Dendritic cell treated with granulocyte-macrophage colony-stimulating factor and Interleukin-4, amounts not matched to agents 40 ng/mL and 50 ng/mL, for 4 days (primary cell): ENCODE results near the gene LCE3C.
"Not testable (repeated sequence)": the region's sequence is repeated elsewhere in the genome, so short reads cannot be mapped to it uniquely, and the experiment has no call there.

Source experiments
- H3K27ac Mint-ChIP-seq: one replicate; pipeline ENCODE4 v1.8.0; 2022; ENCODE audit warnings: mild to moderate bottlenecking, mixed read lengths
- H3K27me3 Mint-ChIP-seq: one replicate; pipeline ENCODE4 v1.8.0; 2022; ENCODE audit warnings: mild to moderate bottlenecking, mixed read lengths
- H3K36me3 Mint-ChIP-seq: one replicate; pipeline ENCODE4 v1.8.0; 2022; ENCODE audit warnings: low read depth, mixed read lengths
- H3K4me1 Mint-ChIP-seq: one replicate; pipeline ENCODE4 v1.8.0; 2022; ENCODE audit warnings: low read depth, mixed read lengths
- H3K4me3 Mint-ChIP-seq: one replicate; pipeline ENCODE4 v1.8.0; 2022; ENCODE audit warnings: mild to moderate bottlenecking, moderate library complexity, mixed read lengths
- H3K9me3 Mint-ChIP-seq: one replicate; pipeline ENCODE4 v1.8.0; 2022; ENCODE audit warnings: mixed read lengths
- intact Hi-C: fragments of 100-400 bp; cut with micrococcal nuclease; formaldehyde crosslinking; loops from one replicate; pipeline ENCODE4 v1.15.0; 2022

The LCE3C gene

GRCh38 chr1:152599934-152600333 lies at the start of gene LCE3C:
LCE3C (plus strand) TSS chr1:152600234; CDS start chr1:152600732, 498 bp downstream.
- Mint-ChIP-seq H3K4me3 (no peak within 1 kb of the TSS), H3K27me3 (no peaks in the 10 kb centered on the region), H3K9me3 (no peaks in the 10 kb centered on the region), H3K27ac (no peak within 1 kb of the TSS), H3K4me1 (no peaks in the 10 kb centered on the region), H3K36me3 (no peaks in the 10 kb centered on the region)
- intact Hi-C loops = no loop called here

- H3K36me3 Mint-ChIP-seq = no peaks in the 10 kb centered on the region
- H3K27me3 Mint-ChIP-seq = peaks cover 4% of the 10 kb centered on the region
- H3K9me3 Mint-ChIP-seq = peaks cover 13% of the 10 kb centered on the region
- no peak overlapping the region for H3K27ac Mint-ChIP-seq
- H3K4me3 Mint-ChIP-seq = no peak overlapping the region
- intact Hi-C loops = no loop called here
- H3K4me1 Mint-ChIP-seq = no peaks in the 10 kb centered on the region
These were observed 34.9 kb upstream of the LCE3C start for GRCh38 chr1:152565115-152565514.

GRCh38 chr1:152565535-152566215 lies 34.4 kb upstream of the LCE3C start:
- intact Hi-C loops = no loop called here
- Mint-ChIP-seq H3K27ac (no peak overlapping the region), H3K9me3 (peaks cover 13% of the 10 kb centered on the region), H3K27me3 (peaks cover 4% of the 10 kb centered on the region), H3K36me3 (no peaks in the 10 kb centered on the region), H3K4me3 (no peak overlapping the region), H3K4me1 (no peaks in the 10 kb centered on the region)

- no peak within 1 kb of the TSS for H3K4me3 Mint-ChIP-seq
- H3K9me3 Mint-ChIP-seq = peaks cover 13% of the 10 kb centered on the region
- no peaks in the 10 kb centered on the region for H3K4me1 Mint-ChIP-seq
- H3K27ac Mint-ChIP-seq = no peak within 1 kb of the TSS
- peaks cover 4% of the 10 kb centered on the region for H3K27me3 Mint-ChIP-seq
- intact Hi-C loops = no loop called here
- H3K36me3 Mint-ChIP-seq = no peaks in the 10 kb centered on the region
These were observed 33.4 kb upstream of the LCE3C start, which contains the start of gene LCE3E for GRCh38 chr1:152566681-152567080. LCE3E (minus strand) TSS chr1:152566780; CDS start chr1:152566208, 572 bp downstream.

- Mint-ChIP-seq H3K9me3 (no peaks in the 10 kb centered on the region), H3K36me3 (no peaks in the 10 kb centered on the region), H3K27me3 (peaks cover 16% of the 10 kb centered on the region), H3K4me1 (no peaks in the 10 kb centered on the region), H3K4me3 (no peak overlapping the region), H3K27ac (no peak overlapping the region)
- intact Hi-C loops = no loop called here
These were observed 22.9 kb upstream of the LCE3C start for GRCh38 chr1:152577168-152577567.

GRCh38 chr1:152579526-152579925 lies 20.5 kb upstream of the LCE3C start:
- H3K4me1 Mint-ChIP-seq, H3K4me3 Mint-ChIP-seq, H3K27ac Mint-ChIP-seq, H3K27me3 Mint-ChIP-seq, H3K9me3 Mint-ChIP-seq, H3K36me3 Mint-ChIP-seq, intact Hi-C loops: not testable (repeated sequence)

- intact Hi-C loops = no loop called here
- H3K4me1 Mint-ChIP-seq = no peaks in the 10 kb centered on the region
- H3K9me3 Mint-ChIP-seq = no peaks in the 10 kb centered on the region
- H3K4me3 Mint-ChIP-seq = no peak within 1 kb of the TSS
- peaks cover 6% of the 10 kb centered on the region for H3K27me3 Mint-ChIP-seq
- H3K36me3 Mint-ChIP-seq = no peaks in the 10 kb centered on the region
- H3K27ac Mint-ChIP-seq = no peak within 1 kb of the TSS
These were observed 19.6 kb upstream of the LCE3C start, which contains the start of gene LCE3D for GRCh38 chr1:152580433-152580832. LCE3D (minus strand) TSS chr1:152580516; CDS start chr1:152579936, 580 bp downstream.

- Mint-ChIP-seq H3K4me1 (no peaks in the 10 kb centered on the region), H3K9me3 (no peaks in the 10 kb centered on the region), H3K36me3 (no peaks in the 10 kb centered on the region), H3K27me3 (peaks cover 6% of the 10 kb centered on the region), H3K4me3 (no peak overlapping the region), H3K27ac (no peak overlapping the region)
- intact Hi-C loops = no loop called here
These were observed 17.4 kb upstream of the LCE3C start for GRCh38 chr1:152582647-152583046.

GRCh38 chr1:152585586-152585985 lies 14.4 kb upstream of the LCE3C start:
- intact Hi-C loops = no loop called here
- H3K27ac Mint-ChIP-seq = no peak overlapping the region
- no peaks in the 10 kb centered on the region for H3K9me3 Mint-ChIP-seq
- H3K27me3 Mint-ChIP-seq = no peaks in the 10 kb centered on the region
- H3K4me3 Mint-ChIP-seq = no peak overlapping the region
- no peaks in the 10 kb centered on the region for H3K36me3 Mint-ChIP-seq
- no peaks in the 10 kb centered on the region for H3K4me1 Mint-ChIP-seq

GRCh38 chr1:152596986-152597385 lies 3.0 kb upstream of the LCE3C start:
- Mint-ChIP-seq H3K9me3 (no peaks in the 10 kb centered on the region), H3K36me3 (no peaks in the 10 kb centered on the region)
- intact Hi-C loops = no loop called here

GRCh38 chr1:152613511-152613910 lies 13.5 kb downstream of the LCE3C start, which contains the start of gene LCE3B:
LCE3B (plus strand) TSS chr1:152613811; CDS start chr1:152613811, 0 bp downstream.
- H3K27me3 Mint-ChIP-seq = no peaks in the 10 kb centered on the region

More at GRCh38 chr1:152596986-152597385, 3.0 kb upstream of the LCE3C start:
- H3K27ac Mint-ChIP-seq = no peak overlapping the region
- no peak overlapping the region for H3K4me3 Mint-ChIP-seq
- no peaks in the 10 kb centered on the region for H3K4me1 Mint-ChIP-seq
- H3K27me3 Mint-ChIP-seq = no peaks in the 10 kb centered on the region

GRCh38 chr1:152621993-152622392 lies 22.0 kb downstream of the LCE3C start:
- Mint-ChIP-seq H3K27ac (no peak overlapping the region), H3K4me3 (no peak overlapping the region), H3K36me3 (no peaks in the 10 kb centered on the region), H3K4me1 (peaks cover 7% of the 10 kb centered on the region), H3K27me3 (peaks cover 17% of the 10 kb centered on the region), H3K9me3 (peaks cover 39% of the 10 kb centered on the region)
- intact Hi-C loops = no loop called here

More at GRCh38 chr1:152613511-152613910, 13.5 kb downstream of the LCE3C start, which contains the start of gene LCE3B:
- Mint-ChIP-seq H3K36me3 (no peaks in the 10 kb centered on the region), H3K27ac (no peak within 1 kb of the TSS), H3K4me3 (no peak within 1 kb of the TSS), H3K4me1 (no peaks in the 10 kb centered on the region), H3K9me3 (peaks cover 14% of the 10 kb centered on the region)
- intact Hi-C loops = no loop called here

- Mint-ChIP-seq H3K4me3 (no peak within 1 kb of the TSS), H3K27ac (no peak within 1 kb of the TSS), H3K27me3 (peaks cover 17% of the 10 kb centered on the region)
These were observed 22.8 kb downstream of the LCE3C start, which contains the start of gene LCE3A for GRCh38 chr1:152622803-152623202. LCE3A (minus strand) TSS chr1:152623103; CDS start chr1:152623103, 0 bp downstream.

GRCh38 chr1:152623203-152623844 lies 23.3 kb downstream of the LCE3C start:
- Mint-ChIP-seq H3K27me3 (peaks cover 17% of the 10 kb centered on the region), H3K4me1 (peaks cover 7% of the 10 kb centered on the region), H3K9me3 (peaks cover 27% of the 10 kb centered on the region), H3K27ac (no peak overlapping the region), H3K4me3 (no peak overlapping the region), H3K36me3 (no peaks in the 10 kb centered on the region)
- intact Hi-C loops = no loop called here

More at GRCh38 chr1:152622803-152623202, 22.8 kb downstream of the LCE3C start, which contains the start of gene LCE3A:
- intact Hi-C loops = no loop called here
- Mint-ChIP-seq H3K9me3 (peaks cover 32% of the 10 kb centered on the region), H3K36me3 (no peaks in the 10 kb centered on the region), H3K4me1 (peaks cover 7% of the 10 kb centered on the region)
